ENCODE measurements around the gene TSC1.

GRCh38 chr9:132943651-132944293 is 644 bp downstream of the TSC1 start:
- TF ChIP-seq CTCF (IDR thresholded peaks at IDR 0.05) (no peak), POLR2A (IDR thresholded peaks at IDR 0.05) (no peak), POLR2AphosphoS5 (IDR thresholded peaks at IDR 0.05) (no peak)

Measured in prostate gland (tissue), 2 donors.